ENCODE measurements around the gene CCDC91.

The CCDC91 gene

GRCh38 chr12:28219827-28220226 lies 29.6 kb downstream of the CCDC91 start:
- TF ChIP-seq CTCF (IDR thresholded peaks at IDR 0.05; ENCODE audit: low read depth, low read length): no peak
- no peak for DNase-seq

GRCh38 chr12:28222081-28222700 lies 31.9 kb downstream of the CCDC91 start:
- no peak overlapping the region for H3K4me3 ChIP-seq (ENCODE audit: low read depth, low read length)
- H3K9me3 ChIP-seq: no peaks in the 10 kb centered on the region
- no peak for DNase-seq
- H3K27me3 ChIP-seq: no peaks in the 10 kb centered on the region
- no peaks in the 10 kb centered on the region for H3K4me1 ChIP-seq
- no peaks in the 10 kb centered on the region for H3K36me3 ChIP-seq
- no peak for TF ChIP-seq CTCF (IDR thresholded peaks at IDR 0.05; ENCODE audit: low read depth, low read length)

More at GRCh38 chr12:28219827-28220226, 29.6 kb downstream of the CCDC91 start:
- Histone ChIP-seq H3K36me3 (no peaks in the 10 kb centered on the region), H3K4me1 (no peaks in the 10 kb centered on the region), H3K9me3 (no peaks in the 10 kb centered on the region), H3K27me3 (no peaks in the 10 kb centered on the region), H3K4me3 (ENCODE audit: low read depth, low read length) (no peak overlapping the region)

GRCh38 chr12:28223025-28223554 lies 32.8 kb downstream of the CCDC91 start:
- Histone ChIP-seq H3K36me3 (no peaks in the 10 kb centered on the region), H3K27me3 (no peaks in the 10 kb centered on the region), H3K4me3 (ENCODE audit: low read depth, low read length) (no peak overlapping the region), H3K9me3 (no peaks in the 10 kb centered on the region), H3K4me1 (no peaks in the 10 kb centered on the region)
- no peak for DNase-seq
- TF ChIP-seq CTCF (IDR thresholded peaks at IDR 0.05; ENCODE audit: low read depth, low read length): no peak

GRCh38 chr12:28223858-28224257 lies 33.6 kb downstream of the CCDC91 start:
- no peak for DNase-seq
- no peak for TF ChIP-seq CTCF (IDR thresholded peaks at IDR 0.05; ENCODE audit: low read depth, low read length)
- Histone ChIP-seq H3K36me3 (no peaks in the 10 kb centered on the region), H3K4me3 (ENCODE audit: low read depth, low read length) (no peak overlapping the region), H3K9me3 (no peaks in the 10 kb centered on the region), H3K27me3 (no peaks in the 10 kb centered on the region), H3K4me1 (no peaks in the 10 kb centered on the region)

GRCh38 chr12:28226705-28227104 lies 36.4 kb downstream of the CCDC91 start:
- Histone ChIP-seq H3K9me3 (no peaks in the 10 kb centered on the region), H3K4me1 (no peaks in the 10 kb centered on the region), H3K4me3 (ENCODE audit: low read depth, low read length) (no peak overlapping the region), H3K36me3 (no peaks in the 10 kb centered on the region), H3K27me3 (no peaks in the 10 kb centered on the region)
- TF ChIP-seq CTCF (IDR thresholded peaks at IDR 0.05; ENCODE audit: low read depth, low read length): no peak
- DNase-seq: no peak

GRCh38 chr12:28227251-28227650 lies 37.0 kb downstream of the CCDC91 start:
- no peak for DNase-seq
- no peak for TF ChIP-seq CTCF (IDR thresholded peaks at IDR 0.05; ENCODE audit: low read depth, low read length)
- no peaks in the 10 kb centered on the region for H3K4me1 ChIP-seq
- no peaks in the 10 kb centered on the region for H3K27me3 ChIP-seq
- H3K9me3 ChIP-seq: no peaks in the 10 kb centered on the region
- H3K4me3 ChIP-seq (ENCODE audit: low read depth, low read length): no peak overlapping the region
- no peaks in the 10 kb centered on the region for H3K36me3 ChIP-seq
